ENCODE data around the gene SH3PXD2A. TPM values are rescaled to one million over a fixed set of nuclear protein-coding genes. Genes with fewer than 3 reads are reported as not detected.
A peak's percentile ranks its signal among the peaks of the same experiment; 100 is the strongest.

SH3PXD2A gene
- total and polyA plus RNA-seq, 9 of the 15 experiments (the other 6 are each of a cell fraction or from before 2014, with no cell fraction given) = 0.41 to 9.3 (median 2.5) TPM

- TF ChIP-seq C11orf30 (IDR thresholded peaks at IDR 0.05; ENCODE audit: low read depth) (no peak), THAP7 (CRISPR knock-in tag; IDR thresholded peaks at IDR 0.05) (no peak), SUPT5H (IDR thresholded peaks at IDR 0.05) (no peak), JUN (IDR thresholded peaks at IDR 0.05; ENCODE audit: borderline replicate concordance, low read depth, low read length) (no peak), JUN (CRISPR knock-in tag; IDR thresholded peaks at IDR 0.05; ENCODE audit: borderline replicate concordance) (no peak), XRCC5 (IDR thresholded peaks at IDR 0.05; ENCODE audit: low read depth, low read length) (no peak), CGGBP1 (CRISPR knock-in tag; IDR thresholded peaks at IDR 0.05) (no peak), GABPA (tag; conservative IDR thresholded peaks at IDR 0.05; ENCODE audit: low read depth) (no peak), BMI1 (IDR thresholded peaks at IDR 0.05; ENCODE audit: low read length) (no peak), ETS2 (tag; IDR thresholded peaks at IDR 0.05; ENCODE audit: borderline replicate concordance, poor library complexity, severe bottlenecking) (no peak), FOXA3 (CRISPR knock-in tag; conservative IDR thresholded peaks at IDR 0.05 in 1 of 2, IDR thresholded peaks at IDR 0.05 in 1 of 2) (no peak), MAZ (CRISPR knock-in tag; conservative IDR thresholded peaks at IDR 0.05 in 1 of 2, IDR thresholded peaks at IDR 0.05 in 1 of 2) (no peak), BHLHE40 (IDR thresholded peaks at IDR 0.05; ENCODE audit: low read length) (peak; percentile 80), PRDM10 (IDR thresholded peaks at IDR 0.05; ENCODE audit: partially characterized antibody) (no peak), DMBX1 (CRISPR knock-in tag; IDR thresholded peaks at IDR 0.05; ENCODE audit: borderline replicate concordance) (no peak), ZNF511 (CRISPR knock-in tag; IDR thresholded peaks at IDR 0.05) (no peak), MXD1 (CRISPR knock-in tag; IDR thresholded peaks at IDR 0.05; ENCODE audit: borderline replicate concordance, poor library complexity, severe bottlenecking) (no peak), SMARCA5 (IDR thresholded peaks at IDR 0.05) (no peak), CBFA2T3 (IDR thresholded peaks at IDR 0.05) (peak; percentile 44)
- TF ChIP-seq, protein P1, sequence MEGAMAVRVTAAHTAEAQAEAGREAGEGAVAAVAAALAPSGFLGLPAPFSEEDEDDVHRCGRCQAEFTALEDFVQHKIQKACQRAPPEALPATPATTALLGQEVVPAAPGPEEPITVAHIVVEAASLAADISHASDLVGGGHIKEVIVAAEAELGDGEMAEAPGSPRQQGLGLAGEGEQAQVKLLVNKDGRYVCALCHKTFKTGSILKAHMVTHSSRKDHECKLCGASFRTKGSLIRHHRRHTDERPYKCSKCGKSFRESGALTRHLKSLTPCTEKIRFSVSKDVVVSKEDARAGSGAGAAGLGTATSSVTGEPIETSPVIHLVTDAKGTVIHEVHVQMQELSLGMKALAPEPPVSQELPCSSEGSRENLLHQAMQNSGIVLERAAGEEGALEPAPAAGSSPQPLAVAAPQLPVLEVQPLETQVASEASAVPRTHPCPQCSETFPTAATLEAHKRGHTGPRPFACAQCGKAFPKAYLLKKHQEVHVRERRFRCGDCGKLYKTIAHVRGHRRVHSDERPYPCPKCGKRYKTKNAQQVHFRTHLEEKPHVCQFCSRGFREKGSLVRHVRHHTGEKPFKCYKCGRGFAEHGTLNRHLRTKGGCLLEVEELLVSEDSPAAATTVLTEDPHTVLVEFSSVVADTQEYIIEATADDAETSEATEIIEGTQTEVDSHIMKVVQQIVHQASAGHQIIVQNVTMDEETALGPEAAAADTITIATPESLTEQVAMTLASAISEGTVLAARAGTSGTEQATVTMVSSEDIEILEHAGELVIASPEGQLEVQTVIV (CRISPR knock-in tag; IDR thresholded peaks at IDR 0.05; ENCODE audit: borderline replicate concordance) = no peak
These were observed 163.5 kb downstream of the SH3PXD2A start (continued) for GRCh38 chr10:103691723-103692435.

All from K562 (cell line).